Hematopoietic multipotent progenitor cell treated with erythropoietin and hydrocortisone succinate and interleukin-3 and kit ligand, for 4 days (in vitro differentiated cells): ENCODE results near the gene MTMR2.
A peak's percentile ranks its signal among the peaks of the same experiment; 100 is the strongest.
"Not testable (repeated sequence)": the region's sequence is repeated elsewhere in the genome, so short reads cannot be mapped to it uniquely, and the experiment has no call there.

Experiments
- DNase-seq: peaks from one replicate; pipeline ENCODE4 v3.0.0-alpha.2; 2015

The MTMR2 gene

GRCh38 chr11:95883381-95883780 lies 40.5 kb downstream of the MTMR2 start:
- DNase-seq: no peak

- peak; percentile 8 for DNase-seq
Observed at GRCh38 chr11:95877291-95877690, 46.6 kb downstream of the MTMR2 start.

- DNase-seq: not testable (repeated sequence)
Observed at GRCh38 chr11:95870877-95871276, 53.0 kb downstream of the MTMR2 start.

- DNase-seq: peak; percentile 27
Observed at GRCh38 chr11:95867105-95867504, 56.8 kb downstream of the MTMR2 start.

DNA sequence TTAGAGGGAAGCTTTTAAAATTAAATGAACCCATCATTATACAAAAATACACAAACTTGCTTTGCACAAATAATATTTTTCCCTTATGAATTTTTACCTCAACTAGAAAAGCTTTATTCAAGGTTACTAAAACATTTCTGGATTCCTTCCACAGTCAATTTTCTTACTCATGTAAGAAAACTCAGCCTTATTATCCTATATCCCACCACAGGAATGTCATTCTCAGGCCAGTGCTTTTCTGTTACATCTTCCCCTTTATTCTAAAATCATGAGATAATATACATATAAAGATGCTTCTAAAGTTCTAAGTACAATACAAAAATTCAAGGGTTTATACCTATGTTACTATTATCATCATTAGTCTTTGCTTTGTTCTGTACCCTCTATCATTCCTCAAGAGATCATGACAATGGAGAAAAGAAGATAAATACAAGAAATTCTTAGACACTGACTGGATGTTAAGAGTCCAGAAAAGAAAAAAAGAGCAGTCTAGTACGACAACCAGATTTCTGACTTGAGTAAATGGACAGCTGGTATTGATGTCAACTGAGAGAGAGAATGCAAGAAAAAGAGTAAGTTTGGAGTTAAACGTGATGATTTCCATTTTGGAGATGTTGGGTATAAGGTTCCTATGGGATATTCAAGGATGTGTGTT lies 60.3 kb downstream of the MTMR2 start:
- no peak for DNase-seq

DNA sequence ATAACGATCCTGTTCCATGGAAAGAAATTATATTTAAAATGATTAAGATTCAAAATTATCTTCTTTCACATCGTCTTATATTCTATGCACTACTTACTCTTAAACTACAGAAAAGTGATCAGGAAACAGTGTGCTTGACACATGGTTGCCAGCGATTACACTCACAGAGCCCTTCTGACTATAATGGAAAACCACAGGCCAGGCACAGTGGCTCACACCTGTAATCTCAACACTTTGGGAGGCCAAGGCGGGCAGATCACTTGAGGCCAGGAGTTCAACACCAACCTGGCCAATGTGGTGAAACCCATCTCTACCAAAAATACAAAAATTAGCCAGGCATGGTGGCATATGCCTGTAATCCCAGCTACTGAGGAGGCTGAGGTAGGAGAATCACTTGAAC lies 63.9 kb downstream of the MTMR2 start:
- not testable (repeated sequence) for DNase-seq

- not testable (repeated sequence) for DNase-seq
Observed at GRCh38 chr11:95854362-95854761, 69.5 kb downstream of the MTMR2 start.

DNA sequence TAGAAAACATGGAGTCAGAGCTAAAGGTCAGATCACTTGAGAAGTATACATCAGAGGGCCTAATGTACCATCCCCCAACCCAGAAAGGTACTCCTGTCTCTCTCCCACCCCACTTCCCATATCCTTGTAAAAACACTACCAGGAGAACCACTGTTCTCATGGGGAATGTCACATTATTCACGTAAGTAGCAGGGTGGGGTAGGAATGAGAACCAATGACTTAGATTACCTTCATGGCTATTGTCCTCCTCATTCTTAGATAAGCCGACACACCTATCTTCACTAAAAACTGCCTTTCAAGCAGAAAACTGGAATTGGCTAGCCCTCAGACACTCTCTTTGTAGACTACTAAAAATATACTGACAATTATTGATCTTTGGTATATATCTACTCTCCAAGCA lies 70.0 kb downstream of the MTMR2 start:
- DNase-seq: no peak

GRCh38 chr11:95853138-95853537 lies 70.8 kb downstream of the MTMR2 start:
- DNase-seq: peak; percentile 29

DNA sequence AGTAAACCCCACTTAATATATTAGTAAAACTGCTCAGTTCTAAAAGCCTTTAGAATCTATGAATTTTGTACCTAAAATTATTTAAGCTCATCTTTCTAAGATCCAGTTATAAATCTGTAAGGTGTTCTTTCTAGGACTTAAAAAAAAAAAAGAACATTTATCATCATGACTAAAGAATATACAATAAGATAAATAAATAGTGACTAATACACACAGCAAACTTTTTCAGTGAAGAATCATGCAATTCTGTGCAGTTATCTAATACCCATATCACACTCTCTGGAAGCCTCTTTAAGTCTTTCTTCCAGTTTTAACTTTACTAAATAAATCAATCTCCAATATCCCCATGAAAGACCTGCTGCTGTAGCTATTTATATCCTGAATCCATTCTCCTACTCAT lies 73.8 kb downstream of the MTMR2 start:
- no peak for DNase-seq

- peak; percentile 65 for DNase-seq
Observed at GRCh38 chr11:95849087-95849825, 74.7 kb downstream of the MTMR2 start.

GRCh38 chr11:95845167-95845566 lies 78.7 kb downstream of the MTMR2 start:
- no peak for DNase-seq

DNA sequence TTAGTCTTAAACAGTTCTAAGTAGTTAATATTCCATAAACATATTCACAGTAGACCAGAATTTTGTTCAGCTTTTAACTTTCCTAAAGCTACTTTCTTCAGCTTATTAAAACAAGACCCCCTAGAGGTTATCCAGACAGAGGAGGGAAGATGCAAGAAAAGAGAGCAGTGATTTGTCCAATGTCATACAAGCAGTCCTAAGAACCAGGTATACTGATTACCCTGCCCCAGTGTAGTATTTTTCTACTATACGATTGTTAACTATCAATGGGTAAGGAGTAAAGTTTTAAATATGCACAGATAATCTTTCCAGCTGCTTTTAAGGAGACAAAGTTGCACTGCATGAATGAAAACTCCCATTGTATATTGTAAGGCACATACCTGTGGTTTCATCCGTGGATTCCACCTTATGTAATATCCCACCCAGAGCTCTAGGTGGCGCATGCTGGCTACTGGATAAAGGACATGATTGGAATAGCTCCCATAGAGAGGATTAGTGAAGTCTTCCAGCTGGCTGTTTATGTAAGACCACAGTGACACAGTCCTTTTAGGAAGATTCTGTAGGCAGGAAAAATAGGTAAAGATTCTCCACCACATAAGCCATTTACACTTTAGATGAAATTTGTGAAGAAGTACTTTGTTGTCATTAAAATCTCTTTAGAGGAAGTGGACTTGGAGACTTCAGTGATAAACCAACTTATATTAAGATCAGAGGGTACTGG lies 88.0 kb downstream of the MTMR2 start:
- peak; percentile 79 for DNase-seq

DNA sequence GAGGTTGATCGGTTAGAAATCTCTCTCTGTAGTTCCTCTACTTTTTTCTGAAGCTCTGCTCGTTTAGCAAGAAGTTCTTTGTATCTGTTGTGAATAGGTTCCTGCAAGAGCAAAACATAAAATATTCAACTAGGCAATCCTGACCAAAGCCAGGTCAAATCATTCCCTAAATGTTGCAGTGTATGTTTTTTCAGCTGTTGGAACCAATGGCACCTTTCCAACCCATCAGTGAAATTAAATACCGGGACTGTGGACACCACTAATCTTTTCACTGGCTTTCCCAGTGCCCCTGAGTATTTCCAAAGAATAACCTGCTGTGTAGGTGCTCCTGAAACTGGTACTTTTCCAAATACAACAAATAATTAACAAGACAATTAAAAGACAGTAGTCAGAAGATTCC lies 88.6 kb downstream of the MTMR2 start:
- DNase-seq: no peak

DNA sequence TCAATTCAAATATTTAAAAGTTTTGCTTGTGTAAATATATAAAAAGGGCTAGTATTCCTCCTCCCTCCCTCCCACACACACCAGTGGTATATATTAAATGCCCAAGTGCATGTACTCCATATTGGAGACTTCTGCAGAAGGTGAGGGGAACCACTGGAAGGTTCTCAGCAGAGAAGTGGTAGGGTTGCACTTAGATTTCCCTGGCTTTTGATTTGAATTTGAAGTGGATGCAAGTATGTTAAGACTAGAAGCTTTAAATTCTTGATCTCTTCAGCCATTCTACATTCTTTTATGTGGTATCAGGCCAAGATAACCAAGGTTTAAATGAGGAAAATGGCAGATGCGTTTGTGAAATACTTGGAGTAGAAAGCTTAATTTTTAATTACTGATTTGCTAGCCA lies 90.5 kb downstream of the MTMR2 start:
- DNase-seq: no peak

- no peak for DNase-seq
Observed at GRCh38 chr11:95832763-95833162, 91.1 kb downstream of the MTMR2 start.

- DNase-seq: peak; percentile 19
Observed at GRCh38 chr11:95831198-95831883, 92.6 kb downstream of the MTMR2 start.

GRCh38 chr11:95829580-95830259 lies 94.2 kb downstream of the MTMR2 start:
- no peak for DNase-seq

DNA sequence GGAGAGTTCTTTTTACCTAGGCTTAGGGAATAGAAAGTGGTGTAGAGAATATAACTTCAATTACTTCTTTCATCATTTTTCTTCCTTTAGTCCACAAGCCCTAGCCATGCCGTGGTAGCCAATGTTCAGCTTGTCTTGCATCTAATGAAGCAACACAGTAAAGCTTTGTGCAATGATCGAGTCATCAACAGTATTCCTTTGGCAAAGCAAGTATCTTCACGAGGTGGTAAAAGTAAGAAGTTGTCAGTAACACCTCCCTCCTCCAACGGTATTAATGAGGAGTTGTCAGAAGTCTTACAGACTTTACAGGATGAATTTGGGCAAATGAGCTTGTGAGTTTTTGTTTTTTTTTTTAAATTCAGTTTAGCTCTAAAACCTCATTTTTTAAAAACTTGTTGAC lies 96.2 kb downstream of the MTMR2 start:
- no peak for DNase-seq

DNA sequence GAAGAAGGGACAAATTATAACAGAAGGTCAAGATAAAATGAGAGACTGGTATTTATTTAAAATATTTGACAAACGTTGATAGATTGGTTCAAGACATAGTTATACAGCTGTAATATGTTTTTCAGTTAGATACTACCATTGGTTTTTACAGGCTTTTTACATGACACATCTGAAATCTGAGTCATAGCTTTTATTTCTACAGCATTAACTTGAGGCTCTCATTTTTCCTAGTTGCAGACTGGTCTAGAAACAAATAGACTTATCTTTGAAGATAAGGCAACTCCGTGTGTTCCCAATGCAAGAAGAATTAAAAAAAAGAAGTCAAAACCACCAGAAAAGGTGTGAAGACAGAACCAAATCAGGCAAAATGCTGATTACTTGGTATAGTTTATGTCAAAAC lies 102.3 kb downstream of the MTMR2 start:
- no peak for DNase-seq

GRCh38 chr11:95816037-95816436 lies 107.9 kb downstream of the MTMR2 start:
- DNase-seq: no peak

DNA sequence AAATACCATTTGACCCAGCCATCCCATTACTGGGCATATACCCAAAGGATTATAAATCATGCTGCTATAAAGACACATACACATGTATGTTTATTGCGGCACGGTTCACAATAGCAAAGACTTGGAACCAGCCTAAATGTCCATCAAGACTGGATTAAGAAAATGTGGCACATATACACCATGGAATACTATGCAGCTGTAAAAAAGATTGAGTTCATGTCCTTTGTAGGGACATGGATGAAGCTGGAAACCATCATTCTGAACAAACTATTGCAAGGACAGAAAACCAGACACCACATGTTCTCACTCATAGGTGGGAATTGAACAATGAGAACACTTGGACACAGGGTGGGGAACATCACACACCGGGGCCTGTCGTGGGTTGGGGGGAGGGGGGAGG lies 112.9 kb downstream of the MTMR2 start:
- DNase-seq: not testable (repeated sequence)

- DNase-seq: not testable (repeated sequence)
Observed at GRCh38 chr11:95806464-95806863, 117.4 kb downstream of the MTMR2 start.
